Measurements from ENCODE around the gene SENP1. TPM values are rescaled to one million over a fixed set of nuclear protein-coding genes. Genes with fewer than 3 reads are reported as not detected.

Gene SENP1
- polyA plus RNA-seq, 4 donors = 23.0 to 27.4 (median 24.1) TPM

GRCh38 chr12:48038085-48038484, 67.8 kb downstream of the SENP1 start:
- DNase-seq (ENCODE audit: low read depth in 4 of 4, low spot score in 2 of 4) = no peak

GRCh38 chr12:48037267-48037915, 68.5 kb downstream of the SENP1 start:
- peak in 3 of 4 donors; percentile 53 to 73 (median 71) for DNase-seq (ENCODE audit: low read depth in 4 of 4, low spot score in 2 of 4)

- no peak for DNase-seq (ENCODE audit: low read depth in 4 of 4, low spot score in 2 of 4)
Observed at GRCh38 chr12:48036818-48037217, 69.1 kb downstream of the SENP1 start.

- DNase-seq (ENCODE audit: low read depth in 4 of 4, low spot score in 2 of 4) = no peak
Observed at GRCh38 chr12:48034835-48035805, 70.8 kb downstream of the SENP1 start.

GRCh38 chr12:48033451-48033850, 72.4 kb downstream of the SENP1 start:
- DNase-seq (ENCODE audit: low read depth in 4 of 4, low spot score in 2 of 4) = no peak

GRCh38 chr12:48032597-48032996, 73.3 kb downstream of the SENP1 start:
- no peak for DNase-seq (ENCODE audit: low read depth in 4 of 4, low spot score in 2 of 4)

GRCh38 chr12:48031135-48031960, 74.5 kb downstream of the SENP1 start:
- DNase-seq (ENCODE audit: low read depth in 4 of 4, low spot score in 2 of 4) = no peak

GRCh38 chr12:48030173-48030650, 75.7 kb downstream of the SENP1 start:
- DNase-seq (ENCODE audit: low read depth in 4 of 4, low spot score in 2 of 4) = no peak

GRCh38 chr12:48029491-48030172, 76.2 kb downstream of the SENP1 start:
- no peak for DNase-seq (ENCODE audit: low read depth in 4 of 4, low spot score in 2 of 4)

GRCh38 chr12:48028541-48029431, 77.1 kb downstream of the SENP1 start:
- no peak for DNase-seq (ENCODE audit: low read depth in 4 of 4, low spot score in 2 of 4)

GRCh38 chr12:48027183-48028002, 78.5 kb downstream of the SENP1 start:
- no peak for DNase-seq (ENCODE audit: low read depth in 4 of 4, low spot score in 2 of 4)

- DNase-seq (ENCODE audit: low read depth in 4 of 4, low spot score in 2 of 4) = no peak
Observed at GRCh38 chr12:48026060-48026827, 79.6 kb downstream of the SENP1 start.

- no peak for DNase-seq (ENCODE audit: low read depth in 4 of 4, low spot score in 2 of 4)
Observed at GRCh38 chr12:48025281-48025680, 80.6 kb downstream of the SENP1 start.

- DNase-seq (ENCODE audit: low read depth in 4 of 4, low spot score in 2 of 4) = no peak
Observed at GRCh38 chr12:48024735-48025134, 81.1 kb downstream of the SENP1 start.

GRCh38 chr12:48023386-48023785, 82.5 kb downstream of the SENP1 start:
- no peak for DNase-seq (ENCODE audit: low read depth in 4 of 4, low spot score in 2 of 4)

GRCh38 chr12:48022676-48023385, 83.0 kb downstream of the SENP1 start:
- no peak for DNase-seq (ENCODE audit: low read depth in 4 of 4, low spot score in 2 of 4)

GRCh38 chr12:48022180-48022521, 83.7 kb downstream of the SENP1 start:
- no peak for DNase-seq (ENCODE audit: low read depth in 4 of 4, low spot score in 2 of 4)

Measured in left renal cortex interstitium (tissue), 4 donors.